Endothelial cell of umbilical vein (primary cell): ENCODE results near the gene TEDC1. TPM values are rescaled to one million over a fixed set of nuclear protein-coding genes. Genes with fewer than 3 reads are reported as not detected.

ENCODE experiments used
- BruUV-seq: library from RNA; stranded (reverse); fragments of 400-500 nt; replicated peaks from 2 replicates; lab custom pipeline; 2021; lab: Mats Ljungman, UMichigan
- CTCF ChIA-PET: fragments of 300-600, 350-600 bp; sonication (Branson Sonifier 250); formaldehyde crosslinking; loops from one replicate; lab custom pipeline; 2021; ENCODE audit warnings: antibody characterized with exemption, inconsistent platforms; lab: Charles Lee
- POLR2A ChIA-PET: fragments of 300-600, 350-600 bp; sonication (Branson Sonifier 250); formaldehyde crosslinking; loops from one replicate; lab custom pipeline; 2021; ENCODE audit warnings: antibody characterized with exemption, inconsistent platforms; lab: Charles Lee
- DNase-seq: peaks from one replicate; pipeline ENCODE4 v3.0.0-alpha.2; 2011; ENCODE audit warnings: low read depth, low spot score
- FAIRE-seq: peaks from 2 replicates; lab custom pipeline; 2011; peaks lifted over from hg19 to GRCh38; lab: Jason Lieb, UNC
- H2AFZ ChIP-seq: 2 replicates; pipeline ENCODE4 v1.6.0; 2012; ENCODE audit warnings: low read depth, low read length, control low read depth, inconsistent platforms
- H3K27ac ChIP-seq: 2 replicates; pipeline ENCODE4 v1.5.1; 2011; ENCODE audit warnings: low read depth, mild to moderate bottlenecking, control low read depth, low read length, moderate library complexity; ENCODE audit not compliant: insufficient read depth
- H3K27me3 ChIP-seq, 2 experiments: 2 replicates each; pipeline versions ENCODE4 v1.6.0 to v1.6.1; 2011; ENCODE audit warnings: low read length in 2 of 2, mixed read lengths in 1 of 2; ENCODE audit not compliant: control insufficient read depth in 2 of 2, insufficient read depth in 2 of 2
- H3K36me3 ChIP-seq, 2 experiments: 2 replicates in 1 of 2; 3 replicates in 1 of 2; pipeline ENCODE4 v1.5.1; 2011; ENCODE audit warnings: low read length in 2 of 2, mild to moderate bottlenecking in 1 of 2, moderate library complexity in 1 of 2; ENCODE audit not compliant: control insufficient read depth in 2 of 2, insufficient read depth in 2 of 2; ENCODE audit errors: extremely low read depth in 1 of 2
- H3K4me1 ChIP-seq: 3 replicates; pipeline ENCODE4 v1.5.1; 2011; ENCODE audit warnings: mild to moderate bottlenecking, low read length; ENCODE audit not compliant: control insufficient read depth, insufficient read depth; ENCODE audit errors: extremely low read depth
- H3K4me2 ChIP-seq: 2 replicates; pipeline ENCODE4 v1.6.1; 2011; ENCODE audit warnings: low read length, control low read depth, mixed read lengths; ENCODE audit not compliant: insufficient read depth
- H3K4me3 ChIP-seq, 3 experiments: fragments of 200-600 bp in 1 of 3; sonication (generic), shearing (Covaris generic) in 1 of 3; replicated peaks in 1 of 3; 2 replicates each; pipeline ENCODE4 v1.5.1; 2011 to 2016; ENCODE audit warnings: control low read depth in 3 of 3, low read length in 3 of 3, mild to moderate bottlenecking in 2 of 3, inconsistent platforms in 1 of 3, low read depth in 1 of 3, moderate library complexity in 1 of 3; ENCODE audit not compliant: insufficient read depth in 1 of 3
- H3K79me2 ChIP-seq: 2 replicates; pipeline ENCODE4 v1.6.0; 2012; ENCODE audit warnings: low read length, inconsistent platforms; ENCODE audit not compliant: control insufficient read depth, insufficient read depth
- H3K9ac ChIP-seq: replicated peaks from 2 replicates; pipeline ENCODE3; 2011; ENCODE audit warnings: low read length, control low read depth; ENCODE audit not compliant: insufficient read depth; ENCODE audit errors: extremely low read depth
- H3K9me1 ChIP-seq: replicated peaks from 3 replicates; pipeline ENCODE4 v1.6.0; 2011; ENCODE audit warnings: mild to moderate bottlenecking, low read length; ENCODE audit not compliant: control insufficient read depth, insufficient read depth; ENCODE audit errors: extremely low read depth
- H3K9me3 ChIP-seq: replicated peaks from 2 replicates; pipeline ENCODE4 v1.5.1; 2012; ENCODE audit warnings: low read length, inconsistent platforms; ENCODE audit not compliant: control insufficient read depth, insufficient read depth
- H4K20me1 ChIP-seq: replicated peaks from 2 replicates; pipeline ENCODE3; 2011; ENCODE audit warnings: mild to moderate bottlenecking, low read length; ENCODE audit not compliant: control insufficient read depth, insufficient read depth; ENCODE audit errors: extremely low read depth
- CTCF ChIP-seq, 2 donors: IDR thresholded peaks; 1 replicate in 1 of 2; 2 replicates in 1 of 2; pipeline ENCODE4 v1.5.1; 2011; ENCODE audit warnings: low read length in 2 of 2, mild to moderate bottlenecking in 2 of 2, moderate library complexity in 2 of 2, control low read depth in 1 of 2, inconsistent platforms in 1 of 2, low read depth in 1 of 2; ENCODE audit not compliant: insufficient read depth in 1 of 2; ENCODE audit errors: extremely low read depth in 1 of 2
- EZH2 ChIP-seq: IDR thresholded peaks from 2 replicates; pipeline ENCODE4 v1.6.1; 2012; ENCODE audit warnings: borderline replicate concordance, low read depth, mild to moderate bottlenecking, moderate library complexity, low read length, inconsistent platforms; ENCODE audit not compliant: severe bottlenecking
- FOS ChIP-seq: IDR thresholded peaks from 2 replicates; pipeline ENCODE4 v1.6.1; 2011; ENCODE audit warnings: mild to moderate bottlenecking, low read length, moderate library complexity, borderline replicate concordance; ENCODE audit not compliant: insufficient read depth
- GATA2 ChIP-seq: IDR thresholded peaks from 2 replicates; pipeline ENCODE4 v1.7.0; 2011; ENCODE audit warnings: low read depth, mild to moderate bottlenecking, moderate library complexity, mixed read lengths, low read length; ENCODE audit not compliant: insufficient read length, insufficient read depth
- JUN ChIP-seq: IDR thresholded peaks from 2 replicates; pipeline ENCODE4 v1.6.1; 2011; ENCODE audit warnings: borderline replicate concordance, low read depth; ENCODE audit not compliant: insufficient read length, insufficient read depth
- MAX ChIP-seq: IDR thresholded peaks from 2 replicates; pipeline ENCODE4 v1.6.1; 2011; ENCODE audit not compliant: insufficient read depth, insufficient read length
- MYC ChIP-seq: IDR thresholded peaks from one replicate; pipeline ENCODE4 v1.6.1; 2011; ENCODE audit warnings: mild to moderate bottlenecking, low read depth, low read length
- POLR2A ChIP-seq: IDR thresholded peaks from 2 replicates; pipeline ENCODE4 v1.6.1; 2012; ENCODE audit warnings: low read depth, mild to moderate bottlenecking, control low read depth, low read length
- POLR2AphosphoS5 ChIP-seq: IDR thresholded peaks from 2 replicates; pipeline ENCODE4 v1.6.1; 2012; ENCODE audit warnings: low read depth, mild to moderate bottlenecking, control low read depth, low read length, moderate library complexity; ENCODE audit not compliant: insufficient read depth
- dilution Hi-C: fragments of 300-500 bp; cut with MboI; formaldehyde crosslinking; loops from one replicate; pipeline ENCODE4 v1.15.0; 2019; ENCODE audit warnings: low sequenced_read_pairs; ENCODE audit not compliant: extremely low pct_ligation_motif_present
- intact Hi-C: fragments of 100-400 bp; cut with micrococcal nuclease; formaldehyde crosslinking; loops from one replicate; pipeline ENCODE4 v1.10.0; 2022
- polyA plus RNA-seq, 4 experiments: library from polyadenylated mRNA; depleted of rRNA in 3 of 4; stranded (reverse) in 3 of 4; unstranded in 1 of 4; fragments of >200 nt; gene quantifications; 2 replicates each; pipeline versions ENCODE4 v1.2.1 to v1.2.3, GENCODE V29; 2011 to 2012; ENCODE audit warnings: missing spikeins in 1 of 4
- total RNA-seq: library from RNA; stranded (reverse); gene quantifications from 2 replicates; pipeline ENCODE4 v1.2.3, GENCODE V29; 2021

TEDC1 gene
- total and polyA plus RNA-seq, 2 donors (not counting 3 experiments of a cell fraction or from before 2014, with no cell fraction given): 16.5 to 25.3 TPM

DNA sequence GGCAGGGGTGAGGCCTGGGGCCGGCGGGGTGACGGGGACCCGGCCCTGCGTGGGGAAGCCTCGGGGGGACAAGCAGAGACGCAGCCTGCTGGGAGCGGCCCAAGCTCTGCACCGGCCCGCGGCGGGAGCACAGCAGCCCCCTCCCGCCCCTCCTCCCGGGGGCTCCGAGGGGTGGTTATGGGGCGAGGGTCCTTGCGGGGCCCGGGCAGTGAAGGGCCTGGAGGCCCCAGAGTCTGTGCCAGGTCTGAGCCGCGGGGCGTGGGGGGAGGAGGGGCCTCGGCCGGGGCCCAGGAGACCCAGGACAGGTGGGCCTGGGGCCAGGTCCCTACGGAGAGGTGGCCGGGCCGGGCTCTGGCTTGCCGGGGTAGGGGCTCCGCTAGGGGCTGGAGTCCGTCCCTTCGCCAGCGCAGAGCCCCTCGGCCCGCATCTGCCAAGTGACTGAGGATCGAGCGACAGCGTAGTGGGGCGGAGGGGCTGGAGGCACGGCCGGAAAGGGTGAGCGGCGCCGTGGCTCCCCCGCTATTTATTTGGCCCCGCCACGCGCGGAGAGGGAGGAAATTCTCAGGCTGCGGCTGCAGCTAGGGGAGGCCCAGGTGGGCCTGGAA lies 35.8 kb downstream of the TEDC1 start:
- TF ChIP-seq MYC (no peak), MAX (no peak), JUN (no peak), POLR2AphosphoS5 (no peak), FOS (no peak), CTCF (IDR thresholded peaks at IDR 0.05; ENCODE audit: extremely low read depth in 1 of 2, insufficient read depth in 1 of 2, low read depth in 1 of 2, low read length in 2 of 2) (no peak), GATA2 (no peak), POLR2A (no peak), EZH2 (no peak)
- Histone ChIP-seq H3K9me1 (no peaks in the 10 kb centered on the region), H3K36me3 (no peaks in the 10 kb centered on the region), H3K79me2 (no peaks in the 10 kb centered on the region), H3K27me3 (peaks cover 6 to 7% of the 10 kb centered on the region in 2 experiments), H3K27ac (no peak overlapping the region), H3K9ac (no peak overlapping the region), H3K4me3 (peak overlapping the region; percentile 45 to 63 (median 55)), H4K20me1 (no peaks in the 10 kb centered on the region), H3K4me1 (peaks cover 17% of the 10 kb centered on the region), H2AFZ (peak overlapping the region; percentile 63), H3K9me3 (no peaks in the 10 kb centered on the region), H3K4me2 (peak overlapping the region; percentile 61)
- FAIRE-seq: no peak
- DNase-seq: no peak
- POLR2A ChIA-PET: no interaction called here
- no TSS peak for BruUV-seq
- intact Hi-C loops (no loop called here), dilution Hi-C loops (no loop called here)
- CTCF ChIA-PET: interaction anchor here (0.6 to 2.7 kb wide), 2 partner anchors 46 to 156 kb away, joined by 3 to 35 read pairs; no protein-coding TSS in a partner anchor
